Stimulated activated CD4-positive, alpha-beta T cell treated with anti-CD3 and anti-CD28 coated beads, Interleukin-12 subunit alpha, Interleukin-12 subunit beta, amount 100 ng/mL, for 48 hours (primary cell): ENCODE data around the gene AXDND1.
"Not testable (repeated sequence)": the region's sequence is repeated elsewhere in the genome, so short reads cannot be mapped to it uniquely, and the experiment has no call there.

Experiments
- DNase-seq, 3 donors: peaks; one replicate each; pipeline ENCODE4 v3.0.0-alpha.2; 2020; ENCODE audit warnings: low read depth in 2 of 3, low spot score in 1 of 3

Gene AXDND1

DNA sequence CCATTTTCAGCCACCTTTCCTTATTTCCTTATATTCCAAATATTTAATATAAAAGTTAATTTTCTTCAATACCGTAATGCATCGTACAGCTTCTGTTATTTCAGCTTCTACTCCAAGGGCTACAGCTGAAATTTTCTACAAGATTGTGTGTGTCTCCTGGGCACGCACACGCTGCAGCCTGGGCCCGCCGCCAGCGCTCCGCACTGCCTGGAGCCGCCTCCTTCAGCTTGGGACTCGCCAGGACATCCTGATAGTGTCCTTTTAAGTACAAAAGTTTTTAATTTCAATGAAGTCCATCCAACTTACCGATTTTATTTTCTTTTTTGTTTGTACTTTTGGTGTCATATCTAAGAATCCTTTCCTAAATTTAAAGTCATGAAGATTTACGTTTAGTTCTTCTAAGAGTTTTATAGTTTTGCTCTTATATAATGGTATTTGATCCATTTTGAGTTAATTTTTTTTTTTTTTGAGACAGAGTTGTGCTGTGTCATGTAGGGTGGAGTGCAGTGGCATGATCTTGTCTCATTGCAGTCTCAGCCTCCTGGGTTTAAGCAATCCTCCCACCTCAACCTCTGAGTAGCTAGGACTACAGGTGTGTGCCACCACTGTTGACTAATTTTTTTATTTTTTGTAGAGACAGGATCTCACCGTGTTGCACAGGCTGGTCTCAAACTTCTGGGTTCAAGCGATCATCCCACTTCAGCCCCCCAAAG, 82.8 kb downstream of the AXDND1 start:
- no peak for DNase-seq

DNA sequence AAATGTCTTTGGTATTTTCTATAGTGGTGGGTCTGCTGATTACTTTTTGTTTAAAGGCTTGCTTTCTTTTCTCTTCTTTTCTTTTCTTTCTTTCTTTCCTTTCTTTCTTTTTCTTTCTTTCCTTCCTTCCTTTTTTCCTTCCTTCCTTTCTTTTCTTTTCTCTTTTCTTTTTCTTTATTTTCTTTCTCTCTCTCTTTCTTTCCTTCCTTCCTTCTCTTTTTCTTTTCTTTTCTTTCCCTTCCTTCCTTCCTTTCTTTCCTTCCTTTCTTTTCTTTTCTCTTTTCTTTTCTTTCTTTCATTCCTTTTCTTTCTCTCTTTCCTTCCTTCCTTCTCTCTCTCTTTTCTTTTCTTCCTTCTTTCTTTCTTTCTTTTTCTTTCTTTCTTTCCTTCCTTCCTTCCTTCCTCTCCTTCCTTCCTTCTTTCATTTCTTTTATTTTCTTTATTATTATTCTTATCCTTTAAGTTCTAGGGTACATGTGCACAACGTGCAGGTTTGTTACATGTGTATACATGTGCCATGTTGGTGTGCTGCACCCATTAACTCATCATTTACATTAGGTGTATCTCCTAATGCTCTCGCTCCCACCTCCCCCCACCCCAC, 93.9 kb downstream of the AXDND1 start:
- not testable (repeated sequence) for DNase-seq

DNA sequence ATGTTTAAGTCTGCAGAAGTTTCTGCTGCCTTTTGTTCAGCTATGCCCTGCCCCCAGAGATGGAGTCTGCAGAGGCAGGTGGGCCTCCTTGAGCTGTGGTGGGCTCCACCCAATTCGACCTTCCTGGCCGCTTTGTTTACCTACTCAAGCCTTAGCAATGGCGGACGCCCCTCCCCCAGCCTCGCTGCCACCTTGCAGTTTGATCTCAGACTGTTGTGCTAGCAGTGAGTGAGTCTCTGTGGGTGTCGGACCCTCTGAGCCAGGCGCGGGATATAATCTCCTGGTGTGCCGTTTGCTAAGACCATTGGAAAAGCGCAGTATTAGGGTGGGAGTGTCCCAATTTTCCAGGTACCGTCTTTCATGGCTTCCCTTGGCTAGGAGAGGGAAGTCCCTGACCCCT, 99.9 kb downstream of the AXDND1 start:
- DNase-seq, result not testable (repeated sequence)

DNA sequence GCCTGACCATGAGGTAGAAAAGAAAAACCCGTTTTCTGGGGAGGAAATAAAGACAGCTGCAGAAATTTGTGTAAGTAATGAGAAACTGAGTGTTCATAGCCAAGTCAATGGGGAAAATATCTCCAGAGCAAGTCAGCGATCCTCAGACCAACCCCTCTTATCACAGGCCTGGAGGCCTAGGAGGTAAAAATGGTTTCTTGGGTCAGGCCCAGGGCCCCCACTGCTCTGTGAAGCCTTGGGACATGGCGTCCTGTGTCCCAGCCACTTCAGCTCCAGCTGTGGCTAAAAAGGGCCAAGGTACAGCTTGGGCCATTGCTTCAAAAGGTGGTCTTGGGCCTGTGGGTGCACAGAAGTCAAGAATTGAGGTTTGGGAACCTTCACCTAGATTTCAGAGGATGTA, 108.9 kb downstream of the AXDND1 start:
- DNase-seq, result no peak

DNA sequence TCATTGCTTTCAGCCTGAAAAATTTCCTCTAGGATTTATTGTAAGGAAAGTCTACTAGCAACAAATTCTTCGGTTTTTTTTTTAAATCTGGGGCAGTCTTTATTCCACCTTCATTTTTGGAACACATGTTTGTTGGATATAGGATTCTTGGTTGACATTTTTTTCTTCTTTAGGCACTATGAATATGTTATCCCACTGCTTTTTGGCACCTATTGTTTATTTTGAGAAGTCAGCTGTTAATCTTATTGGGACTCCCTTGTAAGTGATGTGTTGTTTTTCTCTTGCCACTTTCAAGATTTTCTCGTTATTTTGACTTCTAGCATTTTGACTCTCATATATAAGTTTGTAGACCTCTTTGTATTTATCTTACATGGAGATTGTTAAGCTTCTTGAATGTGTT, 110.7 kb downstream of the AXDND1 start:
- DNase-seq, result no peak

DNA sequence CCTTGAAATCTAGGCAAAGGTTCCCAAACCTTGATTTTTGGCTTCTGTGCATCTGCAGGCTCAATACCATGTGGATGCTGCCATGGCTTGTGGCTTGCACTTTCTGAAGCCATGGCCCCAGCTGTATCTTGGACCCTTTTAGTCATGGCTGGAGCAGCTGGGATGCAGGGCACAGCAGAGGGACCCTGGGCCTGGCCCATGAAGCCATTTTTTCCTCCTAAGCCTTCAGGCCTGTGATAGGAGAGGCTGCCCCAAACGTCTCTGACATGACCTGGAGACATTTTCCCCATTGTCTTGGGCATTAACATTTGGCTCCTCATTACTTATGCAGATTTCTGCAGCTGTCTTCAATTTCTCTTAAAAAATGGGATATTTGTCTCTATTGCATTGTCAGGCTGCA, 112.6 kb downstream of the AXDND1 start:
- DNase-seq, result no peak

DNA sequence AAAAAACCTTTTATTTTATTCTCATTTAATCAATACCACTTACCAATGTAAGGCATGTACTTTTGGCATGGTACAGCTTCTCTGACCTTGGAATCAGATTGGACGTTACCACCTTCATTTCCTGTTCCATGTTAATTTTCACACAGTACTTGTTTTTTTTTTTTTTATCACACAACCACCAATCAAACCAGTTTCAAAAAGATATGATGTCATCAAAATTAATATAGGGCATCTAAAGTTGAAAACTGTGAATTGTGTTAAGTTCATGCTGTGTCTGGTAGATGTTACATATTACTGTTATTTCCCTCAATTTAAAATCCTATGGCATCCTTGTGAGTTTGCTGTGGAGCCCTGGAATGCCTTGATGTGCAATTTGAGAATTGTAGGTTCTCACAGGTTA, 124.8 kb downstream of the AXDND1 start:
- no peak for DNase-seq

DNA sequence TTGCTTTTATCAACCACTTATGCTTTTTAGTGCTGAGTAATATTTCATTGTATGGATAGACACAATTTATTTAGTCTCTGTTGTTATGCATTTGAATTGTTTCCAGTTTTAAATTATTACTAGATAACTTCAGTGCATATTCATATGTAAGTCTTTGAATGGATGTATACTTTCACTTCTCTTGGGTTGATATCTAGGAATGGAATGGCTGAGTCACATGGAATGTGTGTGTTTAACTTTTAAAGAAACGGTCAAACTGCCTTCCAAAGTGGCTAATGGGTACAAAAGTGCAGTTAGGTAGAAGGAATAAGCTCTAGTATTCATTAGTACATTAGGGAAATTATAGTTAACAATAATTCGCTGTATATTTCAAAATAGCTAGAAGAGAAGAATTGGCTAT, 127.6 kb downstream of the AXDND1 start:
- no peak for DNase-seq

DNA sequence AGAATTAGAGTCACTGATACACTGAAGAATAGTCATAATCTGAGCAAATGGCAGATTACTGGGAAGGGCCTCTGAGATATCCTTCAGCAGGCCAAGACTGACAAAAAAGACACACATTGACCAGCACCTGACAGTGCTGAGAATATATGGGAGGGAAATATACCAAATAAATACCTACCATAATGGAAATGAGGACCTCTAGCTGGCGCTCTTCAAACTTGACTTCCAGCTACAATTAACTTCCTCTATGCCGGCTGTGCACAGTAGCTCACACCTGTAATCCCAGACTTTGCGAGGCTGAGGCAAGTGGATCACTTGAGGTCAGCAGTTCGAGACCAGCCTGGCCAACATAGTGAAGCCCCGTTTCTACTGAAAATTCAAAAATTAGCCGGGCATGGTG, 140.4 kb downstream of the AXDND1 start:
- DNase-seq, result no peak

DNA sequence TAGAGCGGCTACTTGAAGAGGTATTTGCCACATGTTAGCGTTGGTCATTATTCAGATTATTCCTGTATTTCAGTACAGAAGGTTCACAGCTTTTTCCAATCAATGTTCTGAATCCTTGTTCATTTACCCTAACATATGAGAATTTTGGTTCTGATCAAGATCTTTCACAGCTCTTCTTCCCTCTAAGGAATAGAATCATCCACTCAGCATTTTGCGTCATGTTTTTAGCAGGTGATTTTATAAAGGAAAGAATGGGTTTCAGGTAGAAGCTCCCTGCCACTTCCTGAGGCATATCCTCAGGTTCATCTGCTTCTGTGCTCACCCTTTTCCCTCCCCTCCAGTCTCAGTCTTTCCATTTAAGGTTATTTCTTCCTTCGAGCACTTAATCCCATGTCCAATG, 143.6 kb downstream of the AXDND1 start:
- DNase-seq, result no peak

DNA sequence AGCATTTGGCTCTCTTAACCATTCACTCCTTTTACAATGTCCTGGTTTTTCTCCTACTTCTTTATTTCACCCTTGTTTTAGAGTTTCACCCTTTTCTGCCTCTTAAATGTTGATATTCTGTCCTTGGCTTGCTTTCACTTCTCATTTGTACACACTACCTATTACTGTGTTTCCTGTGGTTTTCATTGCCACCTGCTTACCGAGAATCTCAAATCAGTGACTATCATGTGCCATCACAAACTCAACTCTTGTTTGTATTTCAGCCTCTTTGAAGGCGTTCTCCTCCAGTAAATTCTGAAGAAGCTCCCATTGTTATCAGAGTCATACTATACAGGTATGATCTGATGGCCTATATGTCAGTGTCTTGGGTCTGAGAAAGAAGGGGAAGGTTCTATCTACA, 144.3 kb downstream of the AXDND1 start:
- DNase-seq, result no peak

DNA sequence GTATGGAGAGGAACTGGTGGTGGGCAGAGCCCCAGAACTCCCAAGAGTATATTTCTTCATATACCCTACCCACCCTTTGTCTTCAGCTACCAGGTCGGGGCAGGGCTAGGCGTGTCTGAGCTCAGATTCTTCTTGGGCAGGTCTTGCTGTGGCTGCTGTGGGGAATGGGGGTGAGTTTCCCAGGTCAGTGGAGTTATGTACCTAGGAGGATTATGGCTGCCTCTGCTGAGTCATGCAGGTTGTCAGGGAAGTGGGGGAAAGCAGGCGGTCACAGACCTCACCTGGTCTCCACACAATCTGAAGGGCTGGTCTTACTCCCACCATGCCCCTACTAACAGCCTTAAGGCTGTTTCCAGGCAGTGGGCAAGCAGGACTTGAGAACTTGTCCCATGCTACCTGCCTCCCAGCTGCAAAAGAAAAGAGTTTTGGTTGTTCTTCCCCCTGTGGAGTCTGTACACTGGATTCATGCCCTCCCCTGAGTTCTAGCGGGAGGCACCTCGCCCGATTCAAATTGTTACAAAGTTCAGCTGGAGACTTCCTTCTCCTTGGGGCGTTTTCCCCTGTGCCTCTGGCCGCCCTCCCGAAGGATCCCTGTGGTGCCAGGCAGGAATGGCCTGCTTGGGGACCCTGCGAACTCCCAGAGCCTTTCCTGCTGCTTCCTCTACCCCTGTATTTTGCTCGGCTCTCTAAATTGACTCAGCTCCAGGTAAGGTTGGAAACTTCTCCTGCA, 151.4 kb downstream of the AXDND1 start:
- DNase-seq, result no peak

DNA sequence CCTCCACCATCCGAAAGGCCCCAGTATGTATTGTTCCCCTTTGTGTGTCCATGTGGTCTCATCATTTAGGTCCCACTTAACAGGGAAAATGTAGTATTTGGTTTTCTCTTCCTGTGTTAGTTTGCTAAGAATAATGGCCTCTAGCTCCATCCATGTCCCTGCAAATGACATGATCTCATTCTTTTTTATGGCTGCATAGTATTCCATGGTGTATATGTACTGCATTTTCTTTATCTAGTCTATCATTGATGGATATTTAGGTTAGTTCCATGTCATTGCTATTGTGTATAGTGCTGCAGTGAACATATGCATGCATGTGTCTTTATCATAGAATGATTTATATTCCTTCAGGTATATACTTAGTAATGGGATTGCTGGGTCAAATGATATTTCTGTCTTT, 152.8 kb downstream of the AXDND1 start:
- not testable (repeated sequence) for DNase-seq

DNA sequence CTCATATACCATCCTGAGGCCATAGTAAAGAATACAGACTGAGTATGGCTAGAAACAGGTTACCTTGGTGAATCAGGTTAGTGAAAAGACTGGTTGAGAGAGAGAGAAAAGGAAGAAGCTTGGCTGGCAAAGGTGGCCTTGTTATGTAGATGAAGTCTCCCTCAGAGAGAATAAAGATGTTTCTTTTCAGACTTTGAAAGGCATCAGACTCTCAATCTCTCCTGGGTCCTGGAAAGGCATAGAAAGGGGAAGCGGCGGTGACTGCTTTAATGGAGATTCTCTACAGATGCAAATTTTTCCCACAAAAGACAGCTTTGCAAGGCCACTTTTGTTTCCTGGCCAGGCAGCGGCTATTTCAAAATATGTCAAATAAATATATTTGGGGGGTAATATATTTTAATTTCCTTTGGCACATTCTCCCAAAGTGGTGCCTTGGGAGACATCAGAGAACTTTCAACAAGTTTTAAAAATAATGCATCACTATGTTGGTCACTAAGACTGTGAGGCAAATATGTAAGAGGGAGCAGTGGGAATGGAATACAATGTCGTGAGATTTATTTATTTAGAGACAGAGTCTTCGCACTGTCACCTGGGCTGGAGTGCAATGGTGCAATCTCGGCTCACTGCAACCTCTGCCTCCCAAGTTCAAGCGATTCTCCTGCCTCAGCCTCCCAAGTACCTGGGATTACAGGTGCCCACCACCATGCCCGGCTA, 163.9 kb downstream of the AXDND1 start:
- DNase-seq, result no peak

DNA sequence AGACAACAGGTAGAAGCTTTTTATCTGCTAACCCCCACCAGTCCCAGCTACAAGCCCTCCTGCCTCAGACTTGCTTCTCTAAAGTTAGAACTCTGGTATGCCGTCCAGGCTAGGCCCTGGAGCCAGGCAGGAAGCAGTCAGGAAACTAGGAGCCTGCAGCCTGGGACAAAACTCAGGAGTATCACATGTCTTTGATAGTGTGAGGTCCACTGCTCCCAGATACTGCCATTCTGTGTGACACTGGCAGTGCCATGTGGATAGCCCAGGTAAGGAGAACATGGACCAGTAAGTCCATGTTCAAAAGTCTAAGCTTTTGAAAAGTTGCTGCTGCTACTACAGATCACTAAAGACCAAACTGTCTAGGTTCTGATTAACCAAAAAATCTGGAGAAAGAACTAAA, 164.6 kb downstream of the AXDND1 start:
- no peak for DNase-seq

DNA sequence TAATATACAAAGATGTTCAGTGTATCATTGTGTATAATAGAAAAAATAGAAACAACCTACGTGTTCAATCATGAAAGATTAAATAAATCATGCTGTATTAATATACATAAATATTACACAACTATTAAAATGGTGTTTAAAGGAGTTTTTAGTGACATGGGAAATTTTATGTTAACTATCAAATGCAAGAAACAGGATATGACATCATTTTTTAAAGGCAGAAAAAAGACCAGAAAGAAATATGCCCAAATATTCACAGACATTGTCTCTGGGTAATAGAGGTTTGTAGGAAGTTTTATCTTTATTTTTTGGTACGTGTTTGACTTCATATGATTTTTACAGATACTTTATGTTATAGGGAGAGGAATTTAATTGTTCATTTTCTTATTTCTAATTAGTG, 176.0 kb downstream of the AXDND1 start:
- no peak for DNase-seq

DNA sequence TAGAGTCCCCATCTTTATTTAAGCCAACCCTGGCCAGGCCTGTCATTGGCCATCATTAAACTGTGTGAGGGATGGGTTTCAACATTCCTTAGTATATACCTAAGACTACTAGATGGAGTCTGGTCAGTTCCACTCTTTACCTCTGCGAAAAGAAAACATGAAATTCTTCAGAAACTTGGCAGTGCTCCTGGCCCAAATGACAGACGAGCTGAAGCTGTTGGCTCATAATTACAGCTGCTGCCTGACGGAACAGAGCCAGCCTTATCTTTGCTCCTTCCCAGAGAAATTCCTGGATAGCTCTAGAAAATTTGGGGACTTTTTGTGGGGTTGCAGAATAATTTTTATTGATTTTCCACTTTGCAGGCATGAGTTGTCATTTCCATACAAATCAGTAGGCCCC, 179.6 kb downstream of the AXDND1 start:
- DNase-seq, result no peak

DNA sequence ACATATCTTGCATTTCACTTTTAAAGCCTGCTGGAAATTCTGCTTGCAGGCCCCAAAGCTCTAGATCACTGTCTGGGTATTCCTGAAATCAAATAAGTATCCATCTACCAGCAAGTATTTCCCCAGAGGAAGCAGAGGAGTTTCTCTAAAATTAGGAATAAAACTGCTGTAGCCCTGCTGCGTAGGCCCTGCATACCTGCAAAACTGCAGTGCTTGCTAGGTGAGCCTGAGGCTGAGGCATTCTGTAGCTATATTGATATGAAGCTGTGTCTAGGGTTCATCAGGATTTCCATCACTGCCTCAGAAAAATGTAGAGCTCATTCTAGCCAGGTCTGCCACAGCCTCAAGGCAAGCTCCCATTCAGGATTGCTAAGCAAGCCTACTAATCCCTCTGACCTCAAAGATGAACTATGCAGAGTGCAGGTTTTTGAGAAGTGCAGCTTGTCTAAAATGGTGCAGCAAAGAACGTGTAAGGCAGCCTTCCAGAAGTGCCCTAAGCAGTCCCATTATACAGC, 181.3 kb downstream of the AXDND1 start:
- DNase-seq, result no peak

DNA sequence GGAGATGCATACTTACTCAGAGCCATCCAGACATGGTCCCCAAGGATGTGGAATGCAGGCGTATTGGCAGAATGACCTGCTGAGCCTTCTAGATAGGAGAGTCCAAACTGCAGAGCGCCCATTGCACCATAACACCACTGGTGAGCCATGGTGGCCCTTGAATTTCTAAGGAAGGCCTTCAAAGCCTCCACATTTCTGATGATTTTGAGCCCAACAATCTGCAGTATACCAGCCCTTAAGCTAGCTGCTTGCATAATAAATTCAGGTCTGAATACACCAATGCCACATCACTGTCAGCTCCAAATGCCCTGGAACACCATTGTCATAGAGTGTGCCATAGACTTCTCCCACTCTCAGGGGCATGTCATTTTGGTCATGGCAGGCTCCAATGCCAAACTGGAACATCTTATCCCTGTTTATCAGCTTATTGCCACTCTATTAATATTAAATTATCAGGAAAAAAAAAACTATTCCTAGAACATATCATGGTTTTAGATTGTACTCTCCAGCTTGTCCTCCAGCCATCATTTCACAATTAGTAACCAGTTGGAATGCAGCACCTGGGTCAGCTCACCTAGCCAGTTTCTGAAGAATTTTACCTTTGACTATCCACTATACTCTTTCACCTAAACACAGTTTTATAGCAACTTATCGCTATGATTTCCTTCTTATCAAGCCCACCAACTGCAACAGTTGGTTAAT, 183.0 kb downstream of the AXDND1 start:
- no peak for DNase-seq

DNA sequence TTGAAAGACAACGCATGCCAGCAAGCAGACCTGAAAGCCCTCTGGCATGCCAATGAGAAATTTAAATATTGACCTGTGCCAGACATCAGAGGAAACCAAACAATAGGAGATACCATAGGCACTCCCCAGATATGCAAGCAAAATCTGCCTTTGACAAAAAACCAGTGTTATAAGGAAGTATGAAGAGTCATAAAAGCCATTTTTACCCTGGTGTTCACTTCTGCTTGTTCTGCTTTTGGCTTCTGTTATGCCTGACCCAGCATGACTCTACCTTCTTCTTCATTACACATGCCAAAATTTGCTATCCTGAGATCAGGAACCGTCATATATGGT, 183.6 kb downstream of the AXDND1 start:
- DNase-seq, result no peak
